Ascending aorta (tissue), 2 donors: ENCODE results near the gene SGCD. TPM values are rescaled to one million over a fixed set of nuclear protein-coding genes. Genes with fewer than 3 reads are reported as not detected.
A peak's percentile ranks its signal among the peaks of the same experiment; 100 is the strongest.
"Not testable (repeated sequence)": the region's sequence is repeated elsewhere in the genome, so short reads cannot be mapped to it uniquely, and the experiment has no call there.

Source experiments
- DNase-seq, 2 donors: peaks; one replicate each; pipeline ENCODE4 v3.0.0-alpha.2; 2019; ENCODE audit warnings: low spot score in 2 of 2
- H3K27ac ChIP-seq, 2 donors: fragments of 200-600 bp; sonication (generic); one replicate each; pipeline ENCODE4 v1.5.1; 2016 to 2017; ENCODE audit warnings: mild to moderate bottlenecking in 1 of 2
- H3K27me3 ChIP-seq: fragments of 200-600 bp; sonication (generic); one replicate; pipeline ENCODE4 v1.5.1; 2017
- H3K36me3 ChIP-seq, 2 donors: fragments of 200-600 bp; sonication (generic); one replicate each; pipeline ENCODE4 v1.5.1; 2016
- H3K4me1 ChIP-seq, 2 donors: fragments of 200-600 bp; sonication (generic); one replicate each; pipeline ENCODE4 v1.5.1; 2016 to 2017; ENCODE audit warnings: mild to moderate bottlenecking in 1 of 2
- H3K4me3 ChIP-seq, 2 donors: fragments of 200-600 bp; sonication (generic); one replicate each; pipeline ENCODE4 v1.5.1; 2016 to 2017; ENCODE audit warnings: mild to moderate bottlenecking in 1 of 2
- H3K9me3 ChIP-seq, 2 donors: fragments of 200-600 bp; sonication (generic); one replicate each; pipeline ENCODE4 v1.5.1; 2016
- intact Hi-C: fragments of 100-400 bp; cut with DNase I; formaldehyde crosslinking; loops from one replicate; pipeline ENCODE4 v1.15.1; 2023
- total RNA-seq: library from RNA; depleted of rRNA; stranded (reverse); fragments of >200 nt; gene quantifications from one replicate; pipeline ENCODE4 v1.1.0, GENCODE V29; 2016
- TF ChIP-seq, protein P1 (sequence below), 3 experiments: fragments of 200-600 bp in 2 of 3; fragments of 450-650 bp in 1 of 3; sonication (generic) in 2 of 3; IDR thresholded peaks; one replicate each; pipeline ENCODE4 v1.5.1; 2016 to 2019; ENCODE audit warnings: antibody characterized with exemption in 3 of 3, mild to moderate bottlenecking in 1 of 3, moderate library complexity in 1 of 3

SGCD gene
- total RNA-seq, 1 donor from 2014 or later, result 4.0 TPM

DNA sequence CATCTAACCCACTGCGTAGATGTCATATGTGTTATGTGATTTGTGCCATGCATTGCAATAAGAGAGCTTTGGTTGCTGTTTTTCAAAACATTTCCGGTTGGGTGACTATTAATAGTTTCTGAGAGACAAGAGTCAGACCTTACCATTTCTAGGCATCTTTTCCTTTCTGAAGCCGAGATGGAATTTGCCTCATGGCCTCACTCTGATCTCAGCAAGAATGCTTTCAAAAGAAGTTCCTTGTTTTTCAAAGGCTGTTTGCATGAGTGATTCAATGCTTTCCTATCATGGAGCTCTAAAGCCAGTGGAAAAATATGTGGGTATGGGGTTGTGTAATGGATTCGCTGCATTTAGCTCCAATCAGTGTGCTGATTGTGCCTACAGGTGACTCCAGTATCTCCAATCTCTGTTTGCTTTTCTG lies 320.1 kb downstream of the SGCD start:
- intact Hi-C loops, result no loop called here
- TF ChIP-seq, protein P1, sequence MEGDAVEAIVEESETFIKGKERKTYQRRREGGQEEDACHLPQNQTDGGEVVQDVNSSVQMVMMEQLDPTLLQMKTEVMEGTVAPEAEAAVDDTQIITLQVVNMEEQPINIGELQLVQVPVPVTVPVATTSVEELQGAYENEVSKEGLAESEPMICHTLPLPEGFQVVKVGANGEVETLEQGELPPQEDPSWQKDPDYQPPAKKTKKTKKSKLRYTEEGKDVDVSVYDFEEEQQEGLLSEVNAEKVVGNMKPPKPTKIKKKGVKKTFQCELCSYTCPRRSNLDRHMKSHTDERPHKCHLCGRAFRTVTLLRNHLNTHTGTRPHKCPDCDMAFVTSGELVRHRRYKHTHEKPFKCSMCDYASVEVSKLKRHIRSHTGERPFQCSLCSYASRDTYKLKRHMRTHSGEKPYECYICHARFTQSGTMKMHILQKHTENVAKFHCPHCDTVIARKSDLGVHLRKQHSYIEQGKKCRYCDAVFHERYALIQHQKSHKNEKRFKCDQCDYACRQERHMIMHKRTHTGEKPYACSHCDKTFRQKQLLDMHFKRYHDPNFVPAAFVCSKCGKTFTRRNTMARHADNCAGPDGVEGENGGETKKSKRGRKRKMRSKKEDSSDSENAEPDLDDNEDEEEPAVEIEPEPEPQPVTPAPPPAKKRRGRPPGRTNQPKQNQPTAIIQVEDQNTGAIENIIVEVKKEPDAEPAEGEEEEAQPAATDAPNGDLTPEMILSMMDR (IDR thresholded peaks at IDR 0.05), result no peak
- Histone ChIP-seq H3K9me3 (no peaks in the 10 kb centered on the region), H3K4me1 (peaks cover 0 to 3% of the 10 kb centered on the region in 2 donors), H3K27me3 (no peaks in the 10 kb centered on the region), H3K36me3 (no peaks in the 10 kb centered on the region), H3K4me3 (no peak overlapping the region), H3K27ac (peak overlapping the region; percentile 54 to 57)
- DNase-seq, result no peak

- Histone ChIP-seq H3K4me3 (no peak overlapping the region), H3K36me3 (no peaks in the 10 kb centered on the region), H3K4me1 (no peaks in the 10 kb centered on the region), H3K27ac (no peak overlapping the region), H3K27me3 (no peaks in the 10 kb centered on the region), H3K9me3 (no peaks in the 10 kb centered on the region)
- DNase-seq, result no peak
- intact Hi-C loops, result no loop called here
- TF ChIP-seq, protein P1 (IDR thresholded peaks at IDR 0.05), result no peak
These were observed 327.5 kb downstream of the SGCD start for GRCh38 chr5:156654444-156654843.

DNA sequence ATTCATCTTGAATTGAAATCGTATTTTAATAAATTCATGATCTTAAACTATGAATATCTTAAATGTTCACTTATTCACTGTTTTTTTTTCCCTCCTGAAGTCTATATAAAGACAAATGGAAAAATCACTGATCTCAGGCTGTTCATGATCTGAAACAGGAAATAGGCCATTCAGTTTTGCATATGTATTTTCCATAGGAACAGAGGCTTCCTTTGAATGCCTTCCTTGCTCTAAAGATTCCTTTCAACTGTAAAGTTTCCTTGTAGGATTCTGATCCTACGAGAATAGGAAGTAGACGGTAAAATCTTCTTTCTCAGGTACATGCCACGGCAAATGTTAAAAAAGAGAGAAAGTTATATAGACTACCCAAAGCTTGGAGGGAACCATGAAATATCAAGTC lies 328.8 kb downstream of the SGCD start:
- H3K36me3 ChIP-seq, result no peaks in the 10 kb centered on the region
- no peaks in the 10 kb centered on the region for H3K4me1 ChIP-seq
- no peak overlapping the region for H3K4me3 ChIP-seq
- H3K27me3 ChIP-seq, result no peaks in the 10 kb centered on the region
- intact Hi-C loops, result no loop called here
- TF ChIP-seq, protein P1 (IDR thresholded peaks at IDR 0.05), result no peak
- no peak overlapping the region for H3K27ac ChIP-seq
- no peak for DNase-seq
- no peaks in the 10 kb centered on the region for H3K9me3 ChIP-seq

DNA sequence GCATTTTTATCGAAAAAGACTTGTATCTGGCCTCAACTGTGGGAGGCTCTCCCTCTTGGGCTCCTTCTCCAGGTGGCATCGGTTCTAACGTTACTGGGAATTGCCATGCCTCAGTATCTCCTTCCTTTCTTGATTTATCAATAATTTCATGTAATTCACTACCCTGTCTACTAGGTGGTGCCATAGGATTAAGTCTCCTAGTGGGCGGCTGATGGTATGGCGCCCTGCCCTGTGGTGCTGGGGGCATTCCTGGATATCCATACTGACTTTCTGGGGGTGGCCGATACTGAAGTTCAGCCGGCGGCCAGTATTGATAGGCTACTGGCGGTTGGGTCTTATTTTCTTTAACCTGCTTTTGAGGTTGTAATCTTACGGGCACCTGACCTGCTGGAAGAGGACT lies 337.9 kb downstream of the SGCD start:
- DNase-seq, intact Hi-C loops: not testable (repeated sequence)

DNA sequence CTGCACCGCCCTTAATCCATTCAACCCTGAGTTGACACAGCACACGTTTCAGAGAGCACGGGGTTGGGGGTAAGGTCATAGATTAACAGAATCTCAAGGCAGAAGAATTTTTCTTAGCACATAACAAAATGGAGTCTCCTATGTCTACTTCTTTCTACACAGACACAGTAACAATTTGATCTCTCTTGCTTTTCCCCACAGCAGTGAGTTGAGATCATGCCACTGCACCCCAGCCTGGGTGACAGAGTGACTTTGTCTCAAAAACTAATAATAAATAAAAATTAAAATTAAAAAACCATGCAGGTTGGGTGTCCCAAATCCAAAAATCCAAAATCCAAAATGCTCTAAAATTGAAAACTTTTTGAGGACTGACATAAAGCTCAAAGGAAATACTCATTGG lies 339.7 kb downstream of the SGCD start:
- DNase-seq, H3K36me3 ChIP-seq, H3K27me3 ChIP-seq, intact Hi-C loops, H3K27ac ChIP-seq, H3K9me3 ChIP-seq, H3K4me1 ChIP-seq, H3K4me3 ChIP-seq: not testable (repeated sequence)

More for the DNA sequence above, 337.9 kb downstream of the SGCD start:
- H3K4me3 ChIP-seq, H3K27me3 ChIP-seq, H3K36me3 ChIP-seq, H3K9me3 ChIP-seq, H3K27ac ChIP-seq, H3K4me1 ChIP-seq: not testable (repeated sequence)

- H3K27me3 ChIP-seq, result no peaks in the 10 kb centered on the region
- intact Hi-C loops, result no loop called here
- no peak for DNase-seq
- H3K4me3 ChIP-seq, result no peak overlapping the region
- no peaks in the 10 kb centered on the region for H3K36me3 ChIP-seq
- H3K27ac ChIP-seq, result no peak overlapping the region
- H3K4me1 ChIP-seq, result no peaks in the 10 kb centered on the region
- TF ChIP-seq, protein P1 (IDR thresholded peaks at IDR 0.05), result no peak
- H3K9me3 ChIP-seq, result no peaks in the 10 kb centered on the region
These were observed 340.7 kb downstream of the SGCD start for GRCh38 chr5:156667616-156668015.

GRCh38 chr5:156669416-156669815 lies 342.5 kb downstream of the SGCD start:
- H3K9me3 ChIP-seq, result no peaks in the 10 kb centered on the region
- TF ChIP-seq, protein P1 (IDR thresholded peaks at IDR 0.05), result no peak
- H3K4me3 ChIP-seq, result no peak overlapping the region
- DNase-seq, result no peak
- no peak overlapping the region for H3K27ac ChIP-seq
- no peaks in the 10 kb centered on the region for H3K36me3 ChIP-seq
- intact Hi-C loops, result no loop called here
- H3K4me1 ChIP-seq, result no peaks in the 10 kb centered on the region
- no peaks in the 10 kb centered on the region for H3K27me3 ChIP-seq
